ENCODE results near the gene CIAO3. TPM values are rescaled to one million over a fixed set of nuclear protein-coding genes. Genes with fewer than 3 reads are reported as not detected.

The CIAO3 gene
- total RNA-seq, 1 donor: 37.1 TPM

DNA sequence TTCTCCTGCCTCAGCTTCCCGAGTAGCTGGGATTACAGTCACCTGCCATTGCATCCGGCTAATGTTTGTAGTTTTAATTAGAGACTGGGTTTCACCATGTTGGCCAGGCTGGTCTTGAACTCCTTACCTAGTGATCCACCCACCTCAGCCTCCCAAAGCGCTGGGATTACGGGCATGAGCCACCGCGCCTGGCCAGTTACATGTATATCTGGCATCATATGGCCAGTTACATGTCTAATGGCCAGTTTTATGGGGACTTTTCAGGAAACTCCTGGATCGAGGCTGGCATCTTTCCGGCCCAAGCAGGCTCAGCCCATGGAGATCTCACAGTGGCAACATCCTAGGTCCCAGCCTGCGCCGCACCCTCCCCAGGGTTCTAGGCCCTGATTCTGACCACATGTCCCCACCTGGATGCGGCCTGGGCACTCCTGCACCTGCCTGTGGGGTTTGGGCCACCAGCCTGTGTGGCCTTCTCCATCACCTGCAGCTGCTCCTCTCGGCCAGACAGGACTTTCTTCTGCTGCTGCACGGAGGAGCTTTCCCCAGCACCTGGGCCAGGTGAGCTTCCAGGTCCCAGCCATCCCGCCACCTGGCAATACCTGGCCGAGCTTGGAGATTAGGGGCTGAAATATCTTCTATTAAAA is 1.3 kb upstream of the CIAO3 start:
- DNase-seq (ENCODE audit: low read depth): no peak
- TF ChIP-seq, protein P1, sequence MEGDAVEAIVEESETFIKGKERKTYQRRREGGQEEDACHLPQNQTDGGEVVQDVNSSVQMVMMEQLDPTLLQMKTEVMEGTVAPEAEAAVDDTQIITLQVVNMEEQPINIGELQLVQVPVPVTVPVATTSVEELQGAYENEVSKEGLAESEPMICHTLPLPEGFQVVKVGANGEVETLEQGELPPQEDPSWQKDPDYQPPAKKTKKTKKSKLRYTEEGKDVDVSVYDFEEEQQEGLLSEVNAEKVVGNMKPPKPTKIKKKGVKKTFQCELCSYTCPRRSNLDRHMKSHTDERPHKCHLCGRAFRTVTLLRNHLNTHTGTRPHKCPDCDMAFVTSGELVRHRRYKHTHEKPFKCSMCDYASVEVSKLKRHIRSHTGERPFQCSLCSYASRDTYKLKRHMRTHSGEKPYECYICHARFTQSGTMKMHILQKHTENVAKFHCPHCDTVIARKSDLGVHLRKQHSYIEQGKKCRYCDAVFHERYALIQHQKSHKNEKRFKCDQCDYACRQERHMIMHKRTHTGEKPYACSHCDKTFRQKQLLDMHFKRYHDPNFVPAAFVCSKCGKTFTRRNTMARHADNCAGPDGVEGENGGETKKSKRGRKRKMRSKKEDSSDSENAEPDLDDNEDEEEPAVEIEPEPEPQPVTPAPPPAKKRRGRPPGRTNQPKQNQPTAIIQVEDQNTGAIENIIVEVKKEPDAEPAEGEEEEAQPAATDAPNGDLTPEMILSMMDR (IDR thresholded peaks at IDR 0.05; ENCODE audit: insufficient read depth, low read depth, low read length): no peak
- H3K4me3 ChIP-seq (ENCODE audit: low read depth, low read length): no peak overlapping the region

DNA sequence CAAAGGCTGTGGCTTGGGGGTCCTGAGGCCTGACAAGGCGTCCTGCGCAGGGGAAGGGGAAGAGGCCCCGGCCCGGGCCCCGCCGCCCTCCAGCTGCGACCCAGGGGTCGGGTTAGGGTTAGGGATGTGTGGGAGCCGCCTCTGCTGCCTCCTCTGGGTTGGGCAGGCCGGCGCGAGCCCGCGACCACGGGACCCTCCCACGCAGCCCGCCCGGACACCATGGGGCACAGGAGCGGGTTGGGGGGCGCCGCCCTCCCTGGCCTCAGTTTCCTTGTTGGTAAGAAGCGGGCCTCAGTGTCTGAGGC is 386 bp downstream of the CIAO3 start:
- DNase-seq (ENCODE audit: low read depth): no peak
- peak overlapping the region; percentile 84 for H3K4me3 ChIP-seq (ENCODE audit: low read depth, low read length)
- TF ChIP-seq, protein P1 (IDR thresholded peaks at IDR 0.05; ENCODE audit: insufficient read depth, low read depth, low read length): no peak

DNA sequence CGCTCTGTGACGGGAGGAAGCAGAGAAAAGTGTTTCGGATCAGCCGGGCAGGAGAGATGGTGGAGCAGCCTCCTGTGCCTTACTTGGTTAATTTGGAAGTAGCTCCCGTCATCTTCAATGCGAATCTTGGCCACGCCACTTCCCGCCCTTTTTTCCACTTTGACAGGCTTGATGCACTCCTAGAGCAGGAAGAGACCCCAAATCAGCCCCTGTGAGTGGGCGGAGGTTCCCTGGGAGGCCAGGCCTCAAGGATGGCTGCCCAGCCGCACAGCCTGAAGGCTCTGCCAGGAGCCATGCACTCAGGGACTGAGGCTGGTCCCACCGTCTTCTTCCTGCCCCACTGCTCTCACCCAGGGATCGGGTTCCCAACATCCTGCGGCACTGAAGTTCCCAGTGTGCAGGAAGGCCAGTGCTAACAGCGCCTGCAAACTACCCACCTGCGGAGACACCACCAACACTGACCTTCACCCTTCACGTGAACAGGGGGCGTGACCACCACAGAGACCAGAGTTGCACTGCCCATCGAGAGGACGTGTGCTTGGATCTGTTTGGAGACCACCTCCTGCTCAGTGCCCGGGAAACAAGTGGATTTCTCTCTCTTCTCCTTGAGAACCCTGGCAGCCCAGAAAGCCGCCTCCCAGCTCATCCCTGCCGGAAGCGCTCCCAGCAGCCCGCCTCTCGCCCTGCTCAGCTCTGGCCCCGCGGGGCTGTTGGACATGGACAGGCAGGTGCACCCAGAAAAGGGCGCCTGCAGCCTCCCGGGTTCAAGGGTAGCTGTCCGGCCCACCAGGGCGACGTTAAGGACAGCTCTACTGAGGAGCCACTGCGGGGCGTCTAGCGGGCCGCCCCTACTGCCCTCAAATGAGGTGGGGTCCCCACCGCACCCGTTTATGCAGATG is 988 bp downstream of the CIAO3 start:
- TF ChIP-seq, protein P1 (IDR thresholded peaks at IDR 0.05; ENCODE audit: insufficient read depth, low read depth, low read length): no peak
- peak overlapping the region; percentile 84 for H3K4me3 ChIP-seq (ENCODE audit: low read depth, low read length)

DNA sequence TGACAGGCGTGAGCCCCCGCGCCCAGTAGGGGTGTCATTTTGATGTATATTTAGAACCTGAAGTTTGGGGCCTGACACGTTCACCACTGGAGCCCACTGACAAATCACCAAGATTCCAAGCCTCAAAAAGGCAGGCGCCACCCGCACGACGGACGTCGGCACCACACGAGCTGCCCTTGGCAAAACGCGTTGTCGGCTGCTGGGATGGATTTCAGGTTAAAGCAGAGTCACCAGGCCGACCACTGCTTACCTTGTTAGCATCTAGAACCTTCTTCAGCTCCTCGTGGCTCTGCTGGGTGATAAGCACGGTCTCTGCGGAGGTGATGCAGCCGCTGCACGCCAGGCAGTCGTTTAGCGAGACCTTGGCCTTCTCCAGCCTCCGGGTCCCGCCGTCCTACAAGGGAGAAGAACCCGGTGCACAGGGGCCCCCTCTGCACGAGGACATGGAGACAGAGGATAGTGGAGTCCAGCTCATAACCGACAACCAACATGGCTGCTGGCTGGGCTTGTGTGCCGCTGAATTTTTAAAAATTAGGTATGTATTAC is 3.8 kb downstream of the CIAO3 start:
- DNase-seq (ENCODE audit: low read depth): no peak
- H3K4me3 ChIP-seq (ENCODE audit: low read depth, low read length): no peak overlapping the region
- TF ChIP-seq, protein P1 (IDR thresholded peaks at IDR 0.05; ENCODE audit: insufficient read depth, low read depth, low read length): no peak

More for the DNA sequence above, 988 bp downstream of the CIAO3 start:
- no peak for DNase-seq (ENCODE audit: low read depth)

DNA sequence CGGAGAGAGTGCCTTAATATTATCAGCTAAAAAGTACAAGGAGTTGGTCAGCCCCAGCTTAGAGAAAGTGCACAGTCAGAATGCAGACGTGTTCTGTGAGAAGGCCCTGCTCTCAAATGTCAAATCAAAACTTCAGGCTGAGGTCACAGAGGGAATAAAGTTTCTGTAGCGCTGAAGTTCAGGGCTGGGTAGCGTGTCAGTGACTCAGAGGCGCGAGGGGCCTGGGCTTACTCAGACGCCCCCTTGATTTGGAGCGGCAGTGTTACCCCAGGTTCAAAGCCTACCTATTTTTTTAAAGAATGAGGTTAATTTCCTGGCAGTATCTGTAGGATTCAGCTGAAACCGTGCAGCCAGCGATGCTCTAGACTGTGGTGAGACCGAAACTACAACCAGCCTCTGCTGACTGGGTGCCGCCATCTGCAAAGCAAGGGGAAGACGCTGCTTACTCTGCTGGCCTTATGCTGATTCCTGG is 4.8 kb downstream of the CIAO3 start:
- no peak for DNase-seq (ENCODE audit: low read depth)
- no peak overlapping the region for H3K4me3 ChIP-seq (ENCODE audit: low read depth, low read length)
- TF ChIP-seq, protein P1 (IDR thresholded peaks at IDR 0.05; ENCODE audit: insufficient read depth, low read depth, low read length): no peak

DNA sequence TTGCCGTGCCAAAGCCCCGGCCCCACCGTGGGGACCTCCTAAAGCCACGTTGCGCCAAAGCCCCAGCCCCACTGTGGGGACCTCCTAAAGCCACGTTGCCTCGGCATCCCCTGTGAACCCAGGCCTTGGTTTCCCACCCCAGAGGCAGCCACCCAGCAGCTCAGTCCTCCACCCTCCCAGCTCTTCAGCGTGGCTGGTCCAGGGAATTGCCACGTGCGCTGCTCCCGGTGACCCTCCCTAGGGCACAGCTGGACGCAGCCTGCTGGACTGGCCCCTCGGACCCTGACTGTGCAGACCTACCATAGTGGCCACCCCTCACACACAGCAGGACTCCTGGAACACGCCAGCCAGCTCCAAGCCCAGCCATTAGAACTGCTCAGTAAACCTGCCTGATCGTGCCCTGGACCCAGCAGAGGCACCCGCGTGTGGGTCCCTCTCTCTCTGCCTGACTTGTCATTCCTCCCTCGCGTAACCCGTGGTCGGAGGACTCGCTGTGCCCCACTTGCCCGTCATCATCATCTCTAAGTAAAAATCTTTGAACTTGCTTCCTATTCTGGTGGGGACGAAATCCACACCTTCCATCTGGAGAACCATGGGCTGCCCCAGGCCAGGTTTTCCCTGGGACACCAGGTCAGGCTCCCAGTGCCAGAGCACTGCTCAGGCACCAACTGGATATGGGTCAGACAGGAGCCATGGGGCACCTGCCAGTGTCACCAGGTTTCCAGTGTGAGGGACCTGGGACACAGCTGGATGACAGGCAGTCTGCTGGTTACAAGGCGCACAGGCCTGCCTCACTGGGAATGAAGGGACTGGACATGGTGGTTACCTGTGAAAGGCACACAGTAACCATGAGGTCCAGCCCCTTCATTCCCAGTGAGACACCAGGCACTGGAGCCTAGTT is 5.6 kb downstream of the CIAO3 start:
- no peak for DNase-seq (ENCODE audit: low read depth)
- no peak overlapping the region for H3K4me3 ChIP-seq (ENCODE audit: low read depth, low read length)
- TF ChIP-seq, protein P1 (IDR thresholded peaks at IDR 0.05; ENCODE audit: insufficient read depth, low read depth, low read length): no peak

All from fibroblast of villous mesenchyme (primary cell).